Measurements from ENCODE around the gene DNM2.

Gene DNM2

GRCh38 chr19:10720607-10721125 lies 2.8 kb downstream of the DNM2 start:
- H3K27me3 Mint-ChIP-seq: no peaks in the 10 kb centered on the region
- H3K4me3 Mint-ChIP-seq: peak overlapping the region; percentile 98
- ATAC-seq (replicated peaks) (no peak), DNase-seq (no peak)
- H3K4me1 Mint-ChIP-seq (ENCODE audit: low read depth in 2 of 2): peaks cover 55 to 57% of the 10 kb centered on the region in 2 donors
- peaks cover 22% of the 10 kb centered on the region for H3K36me3 Mint-ChIP-seq (ENCODE audit: insufficient read depth)
- no peaks in the 10 kb centered on the region for H3K9me3 Mint-ChIP-seq
- H3K27ac Mint-ChIP-seq: peak overlapping the region; percentile 12 to 94

GRCh38 chr19:10723591-10723990 lies 5.7 kb downstream of the DNM2 start:
- Mint-ChIP-seq H3K36me3 (ENCODE audit: insufficient read depth) (peaks cover 25% of the 10 kb centered on the region), H3K4me1 (ENCODE audit: low read depth in 2 of 2) (peaks cover 63 to 66% of the 10 kb centered on the region in 2 donors), H3K4me3 (no peak overlapping the region), H3K27me3 (no peaks in the 10 kb centered on the region), H3K9me3 (no peaks in the 10 kb centered on the region), H3K27ac (no peak overlapping the region)
- DNase-seq (no peak), ATAC-seq (replicated peaks) (no peak)

GRCh38 chr19:10724573-10725071 lies 6.7 kb downstream of the DNM2 start:
- no peaks in the 10 kb centered on the region for H3K27me3 Mint-ChIP-seq
- H3K27ac Mint-ChIP-seq: peak overlapping the region; percentile 32 to 60
- DNase-seq: no peak
- ATAC-seq (replicated peaks): no peak
- no peak overlapping the region for H3K4me3 Mint-ChIP-seq
- peaks cover 29% of the 10 kb centered on the region for H3K36me3 Mint-ChIP-seq (ENCODE audit: insufficient read depth)
- no peaks in the 10 kb centered on the region for H3K9me3 Mint-ChIP-seq
- H3K4me1 Mint-ChIP-seq (ENCODE audit: low read depth in 2 of 2): peaks cover 59 to 60% of the 10 kb centered on the region in 2 donors

GRCh38 chr19:10725415-10725814 lies 7.5 kb downstream of the DNM2 start:
- H3K4me1 Mint-ChIP-seq (ENCODE audit: low read depth in 2 of 2): peaks cover 56 to 62% of the 10 kb centered on the region in 2 donors
- no peak overlapping the region for H3K4me3 Mint-ChIP-seq
- H3K27ac Mint-ChIP-seq: no peak overlapping the region
- H3K9me3 Mint-ChIP-seq: no peaks in the 10 kb centered on the region
- DNase-seq: no peak
- no peaks in the 10 kb centered on the region for H3K27me3 Mint-ChIP-seq
- ATAC-seq (replicated peaks): no peak
- H3K36me3 Mint-ChIP-seq (ENCODE audit: insufficient read depth): peaks cover 31% of the 10 kb centered on the region

- no peaks in the 10 kb centered on the region for H3K9me3 Mint-ChIP-seq
- H3K27me3 Mint-ChIP-seq: no peaks in the 10 kb centered on the region
- ATAC-seq (replicated peaks) (no peak), DNase-seq (no peak)
- H3K36me3 Mint-ChIP-seq (ENCODE audit: insufficient read depth): peaks cover 32% of the 10 kb centered on the region
- no peak overlapping the region for H3K4me3 Mint-ChIP-seq
- H3K27ac Mint-ChIP-seq: peak overlapping the region in 1 of 2 donors; percentile 20
- peaks cover 55 to 61% of the 10 kb centered on the region in 2 donors for H3K4me1 Mint-ChIP-seq (ENCODE audit: low read depth in 2 of 2)
These were observed 8.4 kb downstream of the DNM2 start for GRCh38 chr19:10726268-10726667.

GRCh38 chr19:10727685-10728201 lies 9.9 kb downstream of the DNM2 start:
- DNase-seq (no peak), ATAC-seq (replicated peaks) (no peak)
- Mint-ChIP-seq H3K27ac (peak overlapping the region; percentile 78 to 96), H3K27me3 (no peaks in the 10 kb centered on the region), H3K4me3 (peak overlapping the region in 1 of 2 donors; percentile 30), H3K36me3 (ENCODE audit: insufficient read depth) (peaks cover 38% of the 10 kb centered on the region), H3K4me1 (ENCODE audit: low read depth in 2 of 2) (peaks cover 53 to 60% of the 10 kb centered on the region in 2 donors), H3K9me3 (no peaks in the 10 kb centered on the region)

GRCh38 chr19:10729411-10729810 lies 11.5 kb downstream of the DNM2 start:
- DNase-seq: no peak
- H3K9me3 Mint-ChIP-seq: no peaks in the 10 kb centered on the region
- H3K27me3 Mint-ChIP-seq: no peaks in the 10 kb centered on the region
- peaks cover 36% of the 10 kb centered on the region for H3K36me3 Mint-ChIP-seq (ENCODE audit: insufficient read depth)
- H3K4me1 Mint-ChIP-seq (ENCODE audit: low read depth in 2 of 2): peaks cover 44 to 46% of the 10 kb centered on the region in 2 donors
- no peak for ATAC-seq (replicated peaks)
- peak overlapping the region; percentile 99 to 100 for H3K27ac Mint-ChIP-seq
- peak overlapping the region in 1 of 2 donors; percentile 20 for H3K4me3 Mint-ChIP-seq

- Mint-ChIP-seq H3K4me3 (peak overlapping the region; percentile 15 to 87), H3K27me3 (no peaks in the 10 kb centered on the region), H3K36me3 (ENCODE audit: insufficient read depth) (peaks cover 42% of the 10 kb centered on the region), H3K9me3 (no peaks in the 10 kb centered on the region), H3K4me1 (ENCODE audit: low read depth in 2 of 2) (peaks cover 34 to 41% of the 10 kb centered on the region in 2 donors), H3K27ac (peak overlapping the region; percentile 99 to 100)
- DNase-seq: no peak
- no peak for ATAC-seq (replicated peaks)
These were observed 13.1 kb downstream of the DNM2 start for GRCh38 chr19:10730932-10731331.

GRCh38 chr19:10735741-10736140 lies 17.9 kb downstream of the DNM2 start:
- H3K4me1 Mint-ChIP-seq (ENCODE audit: low read depth in 2 of 2): peaks cover 29 to 33% of the 10 kb centered on the region in 2 donors
- no peak for ATAC-seq (replicated peaks)
- peaks cover 39% of the 10 kb centered on the region for H3K36me3 Mint-ChIP-seq (ENCODE audit: insufficient read depth)
- no peaks in the 10 kb centered on the region for H3K27me3 Mint-ChIP-seq
- H3K27ac Mint-ChIP-seq: peak overlapping the region; percentile 10 to 74
- no peak for DNase-seq
- H3K9me3 Mint-ChIP-seq: no peaks in the 10 kb centered on the region
- no peak overlapping the region for H3K4me3 Mint-ChIP-seq

- H3K36me3 Mint-ChIP-seq (ENCODE audit: insufficient read depth): peaks cover 39% of the 10 kb centered on the region
- no peak overlapping the region for H3K4me3 Mint-ChIP-seq
- peak overlapping the region; percentile 10 to 74 for H3K27ac Mint-ChIP-seq
- H3K27me3 Mint-ChIP-seq: no peaks in the 10 kb centered on the region
- DNase-seq: no peak
- H3K4me1 Mint-ChIP-seq (ENCODE audit: low read depth in 2 of 2): peaks cover 30 to 34% of the 10 kb centered on the region in 2 donors
- no peaks in the 10 kb centered on the region for H3K9me3 Mint-ChIP-seq
- no peak for ATAC-seq (replicated peaks)
These were observed 18.3 kb downstream of the DNM2 start for GRCh38 chr19:10736189-10736588.

- peaks cover 28 to 34% of the 10 kb centered on the region in 2 donors for H3K4me1 Mint-ChIP-seq (ENCODE audit: low read depth in 2 of 2)
- H3K27me3 Mint-ChIP-seq: no peaks in the 10 kb centered on the region
- ATAC-seq (replicated peaks) (no peak), DNase-seq (no peak)
- peak overlapping the region; percentile 77 to 90 for H3K27ac Mint-ChIP-seq
- peaks cover 33% of the 10 kb centered on the region for H3K36me3 Mint-ChIP-seq (ENCODE audit: insufficient read depth)
- H3K4me3 Mint-ChIP-seq: no peak overlapping the region
- no peaks in the 10 kb centered on the region for H3K9me3 Mint-ChIP-seq
These were observed 19.2 kb downstream of the DNM2 start for GRCh38 chr19:10736916-10737551.

GRCh38 chr19:10737722-10738121 lies 19.8 kb downstream of the DNM2 start:
- peaks cover 33% of the 10 kb centered on the region for H3K36me3 Mint-ChIP-seq (ENCODE audit: insufficient read depth)

GRCh38 chr19:10740798-10741197 lies 22.9 kb downstream of the DNM2 start:
- Mint-ChIP-seq H3K9me3 (no peaks in the 10 kb centered on the region), H3K36me3 (ENCODE audit: insufficient read depth) (peaks cover 23% of the 10 kb centered on the region), H3K4me1 (ENCODE audit: low read depth in 2 of 2) (peaks cover 47% of the 10 kb centered on the region in 2 donors), H3K27me3 (no peaks in the 10 kb centered on the region), H3K4me3 (no peak overlapping the region), H3K27ac (peak overlapping the region in 1 of 2 donors; percentile 77)
- DNase-seq (no peak), ATAC-seq (replicated peaks) (no peak)

More at GRCh38 chr19:10737722-10738121, 19.8 kb downstream of the DNM2 start:
- H3K9me3 Mint-ChIP-seq: no peaks in the 10 kb centered on the region
- ATAC-seq (replicated peaks): peak; percentile 26
- peak overlapping the region; percentile 77 to 90 for H3K27ac Mint-ChIP-seq
- H3K4me3 Mint-ChIP-seq: no peak overlapping the region
- no peaks in the 10 kb centered on the region for H3K27me3 Mint-ChIP-seq
- peaks cover 34 to 41% of the 10 kb centered on the region in 2 donors for H3K4me1 Mint-ChIP-seq (ENCODE audit: low read depth in 2 of 2)
- DNase-seq: no peak

- Mint-ChIP-seq H3K4me3 (no peak overlapping the region), H3K9me3 (no peaks in the 10 kb centered on the region), H3K27me3 (no peaks in the 10 kb centered on the region), H3K27ac (peak overlapping the region; percentile 67 to 74), H3K36me3 (ENCODE audit: insufficient read depth) (peaks cover 25% of the 10 kb centered on the region), H3K4me1 (ENCODE audit: low read depth in 2 of 2) (peaks cover 45 to 46% of the 10 kb centered on the region in 2 donors)
- DNase-seq (no peak), ATAC-seq (replicated peaks) (no peak)
These were observed 24.6 kb downstream of the DNM2 start for GRCh38 chr19:10742476-10742875.

Measured in effector memory CD8-positive, alpha-beta T cell (primary cell).